MCF 10A (cell line): Measurements from ENCODE around the gene CGB3. TPM values are rescaled to one million over a fixed set of nuclear protein-coding genes. Genes with fewer than 3 reads are reported as not detected.
A peak's percentile ranks its signal among the peaks of the same experiment; 100 is the strongest.
"Not testable (repeated sequence)": the region's sequence is repeated elsewhere in the genome, so short reads cannot be mapped to it uniquely, and the experiment has no call there.

ENCODE experiments used
- BruUV-seq: library from RNA; stranded (reverse); fragments of 400-500 nt; replicated peaks from 2 replicates; lab custom pipeline; 2021; lab: Mats Ljungman, UMichigan
- CTCF ChIA-PET: fragments of 300-600 bp; sonication (Branson Sonifier 250); formaldehyde crosslinking; extraction: SDS; loops from one replicate; lab custom pipeline; 2021; ENCODE audit warnings: antibody characterized with exemption, inconsistent platforms; lab: Yijun Ruan, JAX
- POLR2A ChIA-PET: fragments of 300-600, 350-650 bp; sonication (Branson Sonifier 250); formaldehyde crosslinking; extraction: SDS; loops from one replicate; lab custom pipeline; 2020; ENCODE audit warnings: antibody characterized with exemption, inconsistent platforms; lab: Yijun Ruan, JAX
- DNase-seq: peaks from one replicate; pipeline ENCODE4 v3.0.0-alpha.2; 2018; ENCODE audit not compliant: unreplicated experiment
- H3K27ac Mint-ChIP-seq: one replicate; pipeline ENCODE4 v1.8.0; 2022; ENCODE audit warnings: mild to moderate bottlenecking, low read depth, mixed read lengths; ENCODE audit not compliant: unreplicated experiment
- H3K27me3 Mint-ChIP-seq: one replicate; pipeline ENCODE4 v1.8.0; 2022; ENCODE audit warnings: mixed read lengths; ENCODE audit not compliant: insufficient read depth, unreplicated experiment
- H3K36me3 Mint-ChIP-seq: one replicate; pipeline ENCODE4 v1.8.0; 2022; ENCODE audit warnings: mild to moderate bottlenecking, moderate library complexity, mixed read lengths; ENCODE audit not compliant: insufficient read depth, unreplicated experiment
- H3K4me1 Mint-ChIP-seq: one replicate; pipeline ENCODE4 v1.8.0; 2022; ENCODE audit warnings: mixed read lengths; ENCODE audit not compliant: insufficient read depth, unreplicated experiment
- H3K4me3 Mint-ChIP-seq: one replicate; pipeline ENCODE4 v1.8.0; 2022; ENCODE audit warnings: mild to moderate bottlenecking, moderate library complexity, mixed read lengths; ENCODE audit not compliant: unreplicated experiment
- H3K9me3 Mint-ChIP-seq: one replicate; pipeline ENCODE4 v1.8.0; 2022; ENCODE audit warnings: mixed read lengths; ENCODE audit not compliant: unreplicated experiment
- intact Hi-C: fragments of 100-400 bp; cut with micrococcal nuclease; formaldehyde crosslinking; loops from 2 replicates; pipeline ENCODE4 v1.14.1; 2022
- total RNA-seq: library from RNA; stranded (reverse); gene quantifications from 2 replicates; pipeline ENCODE4 v1.2.3, GENCODE V29; 2022
- TF ChIP-seq, protein P1 (sequence below): fragments of 200-600 bp; IDR thresholded peaks from one replicate; pipeline ENCODE4 v1.8.0; 2022; ENCODE audit warnings: antibody characterized with exemption, mild to moderate bottlenecking; ENCODE audit not compliant: unreplicated experiment

CGB3 gene
- total RNA-seq, 1 experiment from 2014 or later = not detected

DNA sequence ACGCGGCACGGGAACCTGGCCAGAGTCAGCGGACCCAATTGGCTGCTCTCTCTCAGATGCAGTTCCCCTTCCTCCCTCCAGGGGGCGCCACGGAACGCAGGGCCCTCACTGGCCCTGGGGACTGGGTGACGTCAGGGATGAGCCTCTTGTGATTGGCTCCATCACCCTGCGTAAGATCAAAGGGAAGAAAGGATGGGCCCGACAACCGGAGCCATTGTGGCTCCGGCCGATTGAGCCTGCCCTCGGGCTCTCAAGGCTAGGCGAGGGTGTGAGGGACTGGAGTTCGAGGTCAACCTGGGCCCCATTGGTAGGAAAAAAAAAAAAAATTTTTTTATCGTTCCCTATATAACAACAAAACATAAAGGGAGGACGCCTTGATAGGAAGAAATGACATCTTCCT lies 12.7 kb upstream of the CGB3 start, which contains the start of gene CGB1:
CGB1 (minus strand) TSS at position 81 of the 400 bp plus-strand sequence. CDS start 184 bp downstream, outside the sequence.
- BruUV-seq, POLR2A ChIA-PET, H3K4me1 Mint-ChIP-seq, H3K4me3 Mint-ChIP-seq, CTCF ChIA-PET, H3K27me3 Mint-ChIP-seq, intact Hi-C loops, H3K36me3 Mint-ChIP-seq, H3K9me3 Mint-ChIP-seq, H3K27ac Mint-ChIP-seq, DNase-seq: not testable (repeated sequence)
- TF ChIP-seq, protein P1, sequence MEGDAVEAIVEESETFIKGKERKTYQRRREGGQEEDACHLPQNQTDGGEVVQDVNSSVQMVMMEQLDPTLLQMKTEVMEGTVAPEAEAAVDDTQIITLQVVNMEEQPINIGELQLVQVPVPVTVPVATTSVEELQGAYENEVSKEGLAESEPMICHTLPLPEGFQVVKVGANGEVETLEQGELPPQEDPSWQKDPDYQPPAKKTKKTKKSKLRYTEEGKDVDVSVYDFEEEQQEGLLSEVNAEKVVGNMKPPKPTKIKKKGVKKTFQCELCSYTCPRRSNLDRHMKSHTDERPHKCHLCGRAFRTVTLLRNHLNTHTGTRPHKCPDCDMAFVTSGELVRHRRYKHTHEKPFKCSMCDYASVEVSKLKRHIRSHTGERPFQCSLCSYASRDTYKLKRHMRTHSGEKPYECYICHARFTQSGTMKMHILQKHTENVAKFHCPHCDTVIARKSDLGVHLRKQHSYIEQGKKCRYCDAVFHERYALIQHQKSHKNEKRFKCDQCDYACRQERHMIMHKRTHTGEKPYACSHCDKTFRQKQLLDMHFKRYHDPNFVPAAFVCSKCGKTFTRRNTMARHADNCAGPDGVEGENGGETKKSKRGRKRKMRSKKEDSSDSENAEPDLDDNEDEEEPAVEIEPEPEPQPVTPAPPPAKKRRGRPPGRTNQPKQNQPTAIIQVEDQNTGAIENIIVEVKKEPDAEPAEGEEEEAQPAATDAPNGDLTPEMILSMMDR = peak; percentile 54

DNA sequence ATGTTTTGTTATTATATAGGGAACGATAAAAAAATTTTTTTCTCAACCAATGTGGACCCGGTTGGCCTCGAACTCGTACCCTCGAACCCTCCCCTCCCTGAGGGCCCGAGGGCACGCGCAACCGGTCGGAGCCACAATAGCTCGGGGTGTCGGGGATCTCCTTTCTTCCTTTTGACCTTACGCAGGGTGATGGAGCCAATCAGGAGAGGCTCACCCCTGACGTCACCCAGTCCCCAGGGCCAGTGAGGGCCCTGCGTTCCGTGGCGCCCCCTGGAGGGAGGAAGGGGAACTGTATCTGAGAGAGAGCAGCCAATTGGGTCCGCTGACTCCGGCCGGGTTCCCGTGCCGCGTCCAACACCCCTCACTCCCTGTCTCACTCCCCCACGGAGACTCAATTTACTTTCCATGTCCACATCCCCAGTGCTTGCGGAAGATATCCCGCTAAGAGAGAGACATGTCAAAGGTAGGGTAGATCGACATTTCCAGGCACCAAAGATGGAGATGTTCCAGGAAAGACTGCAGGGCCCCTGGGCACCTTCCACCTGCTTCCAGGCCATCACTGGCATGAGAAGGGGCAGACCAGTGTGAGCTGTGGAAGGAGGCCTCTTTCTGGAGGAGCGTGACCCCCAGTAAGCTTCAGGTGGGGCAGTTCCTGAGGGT lies 7.6 kb upstream of the CGB3 start, which contains the start of gene CGB2:
CGB2 (plus strand) TSS at position 249 of the 660 bp plus-strand sequence; CDS start at position 455, 206 bp downstream.
- DNase-seq, POLR2A ChIA-PET, H3K27ac Mint-ChIP-seq, H3K4me3 Mint-ChIP-seq, H3K36me3 Mint-ChIP-seq, H3K27me3 Mint-ChIP-seq, CTCF ChIA-PET, H3K9me3 Mint-ChIP-seq, intact Hi-C loops, BruUV-seq, H3K4me1 Mint-ChIP-seq: not testable (repeated sequence)
- TF ChIP-seq, protein P1 = peak; percentile 42

DNA sequence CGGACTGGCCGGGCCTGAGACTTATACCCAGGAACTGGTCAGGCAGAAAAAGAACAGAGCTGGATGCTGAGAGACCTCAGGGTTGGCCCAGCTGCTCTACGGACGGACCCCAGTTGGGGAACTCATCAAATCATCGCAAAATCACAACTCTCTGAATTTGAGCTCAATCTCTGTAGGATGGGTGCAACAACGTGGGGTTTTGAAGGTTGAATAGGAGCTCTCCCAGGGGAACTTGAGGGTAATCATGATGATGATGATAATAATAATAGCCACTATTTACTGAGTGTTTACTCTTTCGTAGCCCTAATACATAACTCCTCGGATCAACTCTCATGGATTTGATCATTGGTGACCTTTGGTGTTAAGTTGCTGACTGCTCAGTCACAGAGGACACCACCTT lies 6.2 kb upstream of the CGB3 start:
- H3K27me3 Mint-ChIP-seq, H3K9me3 Mint-ChIP-seq, POLR2A ChIA-PET, H3K4me1 Mint-ChIP-seq, H3K27ac Mint-ChIP-seq, DNase-seq, H3K4me3 Mint-ChIP-seq, H3K36me3 Mint-ChIP-seq, BruUV-seq, intact Hi-C loops: not testable (repeated sequence)
- CTCF ChIA-PET = interaction anchor here (0.6 to 0.7 kb wide), 2 partner anchors 27 to 1275 kb away, joined by 3 read pairs; partner anchors contain the start of gene CGB7

DNA sequence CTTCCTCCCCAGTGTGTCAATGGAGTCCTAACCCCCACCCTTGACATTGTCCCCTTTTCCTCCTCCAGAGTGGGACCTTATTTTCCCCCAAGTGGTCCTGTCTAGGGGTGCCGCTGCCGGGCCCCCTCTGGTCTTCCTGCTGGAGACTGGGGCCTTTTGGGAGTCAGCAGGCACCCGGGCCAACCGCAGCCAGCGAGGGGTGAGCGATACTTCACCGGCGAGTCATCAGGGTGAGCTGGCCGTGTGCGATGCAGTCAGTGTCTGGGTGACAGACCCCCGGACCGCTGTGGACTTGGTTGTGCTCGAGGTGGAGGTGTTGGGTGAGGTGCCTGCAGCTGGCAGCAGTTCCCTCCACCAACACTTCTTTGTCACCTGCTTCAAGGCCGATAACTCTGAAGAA lies 5.6 kb upstream of the CGB3 start:
- H3K27me3 Mint-ChIP-seq, H3K9me3 Mint-ChIP-seq, DNase-seq, BruUV-seq, intact Hi-C loops, H3K27ac Mint-ChIP-seq, H3K36me3 Mint-ChIP-seq, POLR2A ChIA-PET, H3K4me1 Mint-ChIP-seq, H3K4me3 Mint-ChIP-seq: not testable (repeated sequence)
- CTCF ChIA-PET = interaction anchor here (0.6 to 0.7 kb wide), 2 partner anchors 28 to 1274 kb away, joined by 3 read pairs; partner anchors contain the start of gene CGB7

DNA sequence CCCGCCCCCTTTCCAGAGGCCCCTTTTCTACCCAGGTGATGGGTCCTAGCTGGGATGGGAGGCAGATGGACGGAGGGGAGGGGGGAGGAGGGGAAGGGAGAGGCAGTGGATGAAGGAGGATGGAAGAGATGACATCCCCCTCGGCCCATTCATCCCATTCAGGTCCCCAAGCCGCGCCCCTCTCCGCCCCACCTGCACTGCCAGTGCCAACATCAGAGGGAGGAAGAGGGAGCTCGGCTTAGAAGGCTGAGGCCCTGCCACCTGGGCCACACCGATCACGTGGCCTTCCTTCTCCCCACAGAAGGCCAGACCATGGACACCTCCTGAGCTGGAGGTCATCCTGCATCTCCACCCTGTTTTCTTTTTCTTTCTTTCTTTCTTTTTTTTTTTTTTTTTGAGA lies 4.6 kb upstream of the CGB3 start:
- DNase-seq, intact Hi-C loops, H3K27me3 Mint-ChIP-seq, H3K4me3 Mint-ChIP-seq, POLR2A ChIA-PET, H3K4me1 Mint-ChIP-seq, BruUV-seq, H3K27ac Mint-ChIP-seq, CTCF ChIA-PET, H3K36me3 Mint-ChIP-seq, H3K9me3 Mint-ChIP-seq: not testable (repeated sequence)

DNA sequence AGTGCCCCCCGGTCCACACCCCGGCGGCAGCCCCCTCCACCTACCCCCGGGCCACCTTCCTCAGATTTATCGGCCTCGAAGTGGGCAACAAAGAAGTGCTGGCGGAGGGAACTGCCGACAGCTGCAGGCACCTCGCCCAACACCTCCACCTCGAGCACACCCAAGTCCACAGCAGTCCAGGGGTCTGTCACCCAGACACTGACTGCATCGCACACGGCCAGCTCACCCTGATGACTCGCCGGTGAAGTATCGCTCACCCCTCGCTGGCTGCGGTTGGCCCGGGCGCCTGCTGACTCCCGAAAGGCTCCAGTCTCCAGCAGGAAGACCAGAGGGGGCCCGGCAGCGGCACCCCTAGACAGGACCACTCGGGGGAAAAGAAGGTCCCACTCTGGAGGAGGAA lies 1.5 kb upstream of the CGB3 start:
- H3K4me3 Mint-ChIP-seq, H3K27ac Mint-ChIP-seq, CTCF ChIA-PET, BruUV-seq, H3K9me3 Mint-ChIP-seq, intact Hi-C loops, DNase-seq, H3K27me3 Mint-ChIP-seq, POLR2A ChIA-PET, H3K36me3 Mint-ChIP-seq: not testable (repeated sequence)
- H3K4me1 Mint-ChIP-seq = peaks cover 15% of the 10 kb centered on the region

DNA sequence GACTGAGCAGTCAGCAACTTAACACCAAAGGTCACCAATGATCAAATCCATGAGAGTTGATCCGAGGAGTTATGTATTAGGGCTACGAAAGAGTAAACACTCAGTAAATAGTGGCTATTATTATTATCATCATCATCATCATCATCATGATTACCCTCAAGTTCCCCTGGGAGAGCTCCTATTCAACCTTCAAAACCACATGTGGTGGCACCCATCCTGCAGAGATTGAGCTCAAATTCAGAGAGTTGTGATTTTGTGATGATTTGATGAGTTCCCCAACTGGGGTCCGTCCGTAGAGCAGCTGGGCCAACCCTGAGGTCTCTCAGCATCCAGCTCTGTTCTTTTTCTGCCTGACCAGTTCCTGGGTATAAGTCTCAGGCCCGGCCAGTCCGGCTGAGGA lies 955 bp upstream of the CGB3 start:
- BruUV-seq, POLR2A ChIA-PET, H3K36me3 Mint-ChIP-seq, H3K27ac Mint-ChIP-seq, DNase-seq, H3K27me3 Mint-ChIP-seq, intact Hi-C loops, H3K4me3 Mint-ChIP-seq, H3K9me3 Mint-ChIP-seq, CTCF ChIA-PET: not testable (repeated sequence)
- peaks cover 15% of the 10 kb centered on the region for H3K4me1 Mint-ChIP-seq
